Measurements from ENCODE around the gene ZNF22.

The ZNF22 gene

GRCh38 chr10:44972874-44973306 is 27.8 kb upstream of the ZNF22 start:
- ChIA-PET POLR2A (ENCODE audit: low non-redundant PET) (no interaction called here), CTCF (interaction anchor here (0.6 to 2.3 kb wide), 2 partner anchors 11 to 40 kb away, joined by 3 to 12 read pairs; no protein-coding TSS in a partner anchor)
- no peak for TF ChIP-seq CTCF (conservative IDR thresholded peaks at IDR 0.05; ENCODE audit: low read depth)
- no peak overlapping the region for H3K27ac ChIP-seq
- no peak for DNase-seq (ENCODE audit: low spot score)

- ChIA-PET CTCF (interaction anchor here (0.6 to 2.3 kb wide), 2 partner anchors 11 to 41 kb away, joined by 3 to 12 read pairs; no protein-coding TSS in a partner anchor), POLR2A (ENCODE audit: low non-redundant PET) (no interaction called here)
- no peak for TF ChIP-seq CTCF (conservative IDR thresholded peaks at IDR 0.05; ENCODE audit: low read depth)
- no peak for DNase-seq (ENCODE audit: low spot score)
- no peak overlapping the region for H3K27ac ChIP-seq
Observed at GRCh38 chr10:44973323-44974081, 27.2 kb upstream of the ZNF22 start.

- POLR2A ChIA-PET (ENCODE audit: low non-redundant PET) = no interaction called here
- peak overlapping the region; percentile 34; the same call in 1 of the 2 replicates for H3K27ac ChIP-seq
- no peak for DNase-seq (ENCODE audit: low spot score)
- TF ChIP-seq CTCF (conservative IDR thresholded peaks at IDR 0.05; ENCODE audit: low read depth) = no peak
- CTCF ChIA-PET = interaction anchor here (2.3 kb wide), 1 partner anchor 41 kb away, joined by 12 read pairs; no protein-coding TSS in a partner anchor
Observed at GRCh38 chr10:44974082-44974627, 26.6 kb upstream of the ZNF22 start.

GRCh38 chr10:44974628-44975430 is 25.9 kb upstream of the ZNF22 start:
- CTCF ChIA-PET = interaction anchor here (0.9 to 2.3 kb wide), 3 partner anchors 16 to 42 kb away, joined by 4 to 12 read pairs (median 4); partner anchors contain the start of gene RASSF4
- POLR2A ChIA-PET (ENCODE audit: low non-redundant PET) = no interaction called here

DNA sequence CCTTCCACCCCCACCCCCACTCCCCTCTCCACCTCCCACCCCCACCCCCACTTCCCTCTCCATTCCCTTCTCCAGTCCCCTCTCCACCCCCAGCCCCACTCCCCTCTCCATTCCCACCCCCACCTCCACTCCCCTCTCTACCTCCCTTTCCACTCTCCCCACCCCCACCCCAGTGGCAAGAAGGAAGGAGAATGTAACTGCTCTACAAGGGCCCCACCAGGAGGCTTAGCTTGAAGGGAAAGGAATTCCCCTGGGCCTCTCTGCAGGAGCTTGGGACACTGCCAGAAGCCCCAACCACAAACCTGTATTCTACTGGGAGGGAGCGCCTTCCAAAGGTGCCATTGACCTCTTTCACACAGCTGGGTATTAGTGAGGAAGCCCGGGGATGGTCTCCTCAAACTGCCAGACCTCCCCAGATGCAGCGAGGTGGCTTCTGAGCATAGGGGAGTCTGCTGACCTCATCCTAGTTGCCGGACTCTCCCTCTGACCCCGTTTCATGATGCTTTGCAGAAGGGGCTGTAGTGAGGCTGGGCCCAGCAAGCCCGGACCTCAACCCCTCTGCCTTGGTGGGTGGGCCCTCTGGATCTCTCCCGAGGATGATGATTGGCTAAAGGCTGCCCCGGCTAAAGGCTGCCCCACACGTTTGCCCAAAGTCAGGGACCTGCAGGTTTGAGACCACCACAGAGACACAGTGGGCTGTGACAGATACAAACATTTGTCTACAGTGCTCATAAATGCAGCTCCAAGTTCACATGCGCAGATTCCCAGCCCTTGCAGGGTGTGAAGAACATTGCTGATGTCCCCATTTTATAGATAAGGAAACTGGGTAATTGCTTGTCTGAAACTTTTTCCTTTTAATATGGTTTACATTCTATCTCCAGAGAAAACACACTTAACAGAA is 25.0 kb upstream of the ZNF22 start:
- H3K27ac ChIP-seq = no peak overlapping the region

More at GRCh38 chr10:44974628-44975430, 25.9 kb upstream of the ZNF22 start:
- TF ChIP-seq CTCF (conservative IDR thresholded peaks at IDR 0.05; ENCODE audit: low read depth) = peak; percentile 94
- peak; percentile 53 for DNase-seq (ENCODE audit: low spot score)
- peak overlapping the region; percentile 34; the same call in 1 of the 2 replicates for H3K27ac ChIP-seq

More for the DNA sequence above, 25.0 kb upstream of the ZNF22 start:
- no peak for TF ChIP-seq CTCF (conservative IDR thresholded peaks at IDR 0.05; ENCODE audit: low read depth)
- DNase-seq (ENCODE audit: low spot score) = no peak
- ChIA-PET CTCF (interaction anchor here (0.6 to 1.0 kb wide), 4 partner anchors 16 to 95 kb away, joined by 3 to 4 read pairs (median 4); partner anchors contain the start of gene RASSF4), POLR2A (ENCODE audit: low non-redundant PET) (no interaction called here)

Measured in RWPE1 (cell line).